ENCODE data around the gene NEK11. TPM values are rescaled to one million over a fixed set of nuclear protein-coding genes. Genes with fewer than 3 reads are reported as not detected.

Gene NEK11
- total RNA-seq, 1 experiment from 2014 or later = 6.3 TPM

DNA sequence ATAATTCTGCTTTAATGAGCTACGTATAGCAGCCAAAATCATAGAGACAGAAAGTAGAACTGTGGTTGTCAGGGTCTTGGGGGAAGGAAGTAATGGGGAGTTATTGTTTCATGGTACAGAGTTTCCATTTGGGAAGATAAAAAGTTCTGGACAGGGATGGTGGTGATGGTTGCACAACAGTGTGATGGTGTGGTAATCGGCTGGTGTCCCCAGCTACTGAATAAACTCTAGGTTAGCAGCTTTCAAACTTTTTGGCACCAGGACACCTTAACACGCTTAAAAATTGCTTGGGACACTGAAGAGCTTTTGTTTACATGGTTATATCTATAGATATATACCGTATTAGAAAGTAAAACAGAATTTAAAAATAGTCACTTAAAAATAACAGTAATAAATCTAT is 166.0 kb downstream of the NEK11 start:
- no peaks in the 10 kb centered on the region for H3K4me1 ChIP-seq (replicated peaks)
- H3K4me3 ChIP-seq = no peak overlapping the region
- H3K27ac ChIP-seq = no peak overlapping the region
- no peaks in the 10 kb centered on the region for H3K9me3 ChIP-seq (replicated peaks)
- DNase-seq (ENCODE audit: low read depth in 1 of 2, low spot score in 2 of 2) = no peak
- H3K27me3 ChIP-seq (replicated peaks) = no peaks in the 10 kb centered on the region
- H3K36me3 ChIP-seq = no peaks in the 10 kb centered on the region

DNA sequence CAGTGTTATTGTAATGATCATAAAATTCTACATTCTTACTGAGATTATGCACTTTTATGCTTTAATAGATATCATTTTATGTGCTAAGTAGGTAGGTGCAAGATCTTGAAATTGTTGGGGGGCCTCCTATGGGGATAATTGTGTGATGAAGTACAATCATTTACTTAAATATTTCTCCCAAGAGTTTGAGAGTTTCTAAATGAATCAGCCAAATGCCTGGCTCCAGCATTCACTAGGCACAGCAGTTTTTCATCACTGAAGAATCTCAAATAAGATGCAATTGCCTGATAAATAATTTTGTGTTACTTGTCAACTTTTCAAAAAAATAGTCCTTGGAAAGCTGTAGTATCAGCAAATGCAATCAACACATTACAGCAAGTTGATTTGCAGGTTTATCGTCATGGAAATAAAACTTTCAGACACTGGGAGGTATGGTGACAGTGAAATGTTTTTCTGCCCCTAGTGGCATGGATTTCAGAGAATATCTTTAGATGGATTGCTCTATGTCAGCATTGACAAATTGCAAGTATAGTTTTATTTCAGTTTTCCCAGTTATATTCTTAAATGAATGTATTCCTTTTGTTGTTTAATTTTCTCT is 167.1 kb downstream of the NEK11 start:
- no peak for DNase-seq (ENCODE audit: low read depth in 1 of 2, low spot score in 2 of 2)
- no peaks in the 10 kb centered on the region for H3K27me3 ChIP-seq (replicated peaks)
- no peaks in the 10 kb centered on the region for H3K9me3 ChIP-seq (replicated peaks)
- H3K4me3 ChIP-seq = no peak overlapping the region
- H3K27ac ChIP-seq = no peak overlapping the region
- no peaks in the 10 kb centered on the region for H3K36me3 ChIP-seq
- H3K4me1 ChIP-seq (replicated peaks) = no peaks in the 10 kb centered on the region

DNA sequence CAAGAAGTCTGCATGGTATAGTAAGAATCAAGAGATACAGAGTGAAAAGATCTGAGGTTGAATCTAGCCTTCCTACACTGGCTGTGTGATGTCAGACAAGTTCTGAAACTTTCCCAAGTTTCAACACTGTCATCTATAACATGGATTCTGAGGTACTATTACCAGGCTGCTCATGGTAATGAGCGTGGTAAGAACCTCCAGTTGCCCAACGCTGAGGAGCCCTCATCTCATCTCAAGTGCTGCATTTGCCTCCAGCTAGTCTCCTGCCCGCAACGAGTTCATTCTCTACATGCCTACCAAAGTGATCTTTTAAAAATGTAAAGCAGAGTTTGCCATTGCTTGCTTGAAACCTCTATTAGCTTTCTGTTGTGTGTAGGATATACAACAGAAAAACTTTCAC is 168.1 kb downstream of the NEK11 start:
- no peaks in the 10 kb centered on the region for H3K9me3 ChIP-seq (replicated peaks)
- H3K4me1 ChIP-seq (replicated peaks) = no peaks in the 10 kb centered on the region
- H3K36me3 ChIP-seq = no peaks in the 10 kb centered on the region
- no peaks in the 10 kb centered on the region for H3K27me3 ChIP-seq (replicated peaks)
- H3K27ac ChIP-seq = no peak overlapping the region
- DNase-seq (ENCODE audit: low read depth in 1 of 2, low spot score in 2 of 2) = no peak
- no peak overlapping the region for H3K4me3 ChIP-seq

DNA sequence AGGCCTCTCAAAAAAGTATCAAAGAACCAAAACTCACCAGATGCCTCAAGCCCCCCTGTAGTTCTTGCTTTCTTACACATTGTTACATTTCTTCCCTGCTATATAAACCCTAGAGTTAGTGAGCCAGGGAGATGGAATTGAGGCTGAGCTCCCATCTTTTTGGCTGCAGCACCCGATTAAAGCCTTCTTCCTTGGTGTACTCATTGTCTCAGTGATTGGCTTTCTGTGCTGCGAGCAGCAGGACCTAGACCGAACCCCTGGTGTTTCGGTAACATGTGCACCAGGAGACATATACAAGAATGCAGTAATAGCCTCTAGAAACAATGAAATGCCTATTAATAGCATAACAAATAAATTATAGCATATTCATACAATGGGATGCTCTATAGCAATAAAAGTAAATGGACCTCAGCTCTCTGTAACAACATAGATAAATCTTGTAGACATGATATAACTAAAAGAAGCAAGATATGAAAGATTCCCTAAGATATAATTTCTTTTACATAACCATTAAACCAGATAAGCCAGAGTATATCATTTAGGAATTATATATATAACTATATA is 174.0 kb downstream of the NEK11 start:
- Histone ChIP-seq H3K36me3 (no peaks in the 10 kb centered on the region), H3K27me3 (replicated peaks) (no peaks in the 10 kb centered on the region), H3K4me1 (replicated peaks) (no peaks in the 10 kb centered on the region), H3K9me3 (replicated peaks) (no peaks in the 10 kb centered on the region), H3K27ac (no peak overlapping the region), H3K4me3 (no peak overlapping the region)
- DNase-seq (ENCODE audit: low read depth in 1 of 2, low spot score in 2 of 2) = no peak

DNA sequence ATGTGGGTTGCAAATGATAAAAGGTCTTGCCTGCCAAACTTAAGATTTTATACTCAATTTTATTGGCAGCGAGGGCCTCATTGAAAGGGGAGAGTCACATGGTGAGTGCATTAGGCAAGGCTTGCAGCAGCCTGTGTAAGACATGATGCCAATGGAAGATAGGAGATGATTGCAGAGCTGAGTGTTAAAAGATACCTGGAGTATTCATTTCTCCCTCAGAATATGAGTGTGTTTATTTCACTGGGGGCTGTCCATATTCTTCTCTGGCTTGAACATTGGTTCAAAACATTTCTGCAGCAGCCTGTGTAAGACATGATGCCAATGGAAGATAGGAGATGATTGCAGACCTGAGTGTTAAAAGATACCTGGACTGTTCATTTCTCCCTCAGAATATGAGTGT is 189.7 kb downstream of the NEK11 start:
- DNase-seq (ENCODE audit: low read depth in 1 of 2, low spot score in 2 of 2) = no peak
- no peaks in the 10 kb centered on the region for H3K36me3 ChIP-seq
- no peaks in the 10 kb centered on the region for H3K9me3 ChIP-seq (replicated peaks)
- peaks cover 24% of the 10 kb centered on the region for H3K4me1 ChIP-seq (replicated peaks)
- peak overlapping the region; percentile 87 for H3K27ac ChIP-seq
- H3K4me3 ChIP-seq = no peak overlapping the region
- H3K27me3 ChIP-seq (replicated peaks) = no peaks in the 10 kb centered on the region

DNA sequence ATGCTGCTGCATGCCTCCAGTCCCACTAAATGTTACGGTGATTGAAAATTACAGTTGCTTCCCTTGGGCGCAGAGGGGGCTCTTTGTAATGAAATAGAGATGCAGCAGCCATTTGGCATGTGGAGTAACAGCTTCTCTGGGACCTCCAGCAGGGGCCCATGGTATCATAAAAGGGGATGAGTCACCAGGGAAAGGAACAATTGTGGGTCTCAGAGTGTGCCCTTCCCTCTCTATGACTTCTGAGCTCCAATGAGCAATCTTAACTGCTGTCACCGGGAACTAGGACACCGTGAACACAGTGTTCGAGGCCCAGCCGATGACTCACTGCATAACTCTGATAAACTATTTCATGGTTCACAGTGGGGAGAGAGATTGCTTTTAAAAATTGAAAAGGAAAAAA is 190.1 kb downstream of the NEK11 start:
- Histone ChIP-seq H3K4me3 (no peak overlapping the region), H3K4me1 (replicated peaks) (peaks cover 24% of the 10 kb centered on the region), H3K36me3 (no peaks in the 10 kb centered on the region), H3K9me3 (replicated peaks) (no peaks in the 10 kb centered on the region), H3K27me3 (replicated peaks) (no peaks in the 10 kb centered on the region), H3K27ac (peak overlapping the region; percentile 87)
- peak; percentile 80 to 82 for DNase-seq (ENCODE audit: low read depth in 1 of 2, low spot score in 2 of 2)

DNA sequence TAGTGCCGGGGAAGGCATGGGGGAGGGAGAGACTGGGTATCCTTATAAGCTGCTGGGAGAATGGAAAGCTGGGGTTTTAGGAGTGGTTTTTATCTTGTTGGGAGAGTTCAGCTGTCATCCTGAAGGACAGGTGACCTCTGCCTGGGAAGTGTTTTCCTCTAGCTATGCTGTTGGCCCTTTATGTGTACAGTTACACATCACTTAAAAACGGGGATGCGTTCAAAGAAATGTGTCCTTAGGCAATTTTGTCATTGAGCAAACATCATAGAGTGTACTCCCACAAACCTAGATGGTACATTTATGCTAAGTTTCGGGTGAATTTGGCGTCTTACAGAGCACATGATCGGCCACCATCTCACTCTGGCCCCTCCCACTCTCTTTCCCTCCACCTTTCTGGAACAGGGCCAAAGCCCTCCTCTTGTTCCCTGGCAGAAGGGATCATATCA is 190.6 kb downstream of the NEK11 start:
- Histone ChIP-seq H3K36me3 (no peaks in the 10 kb centered on the region), H3K9me3 (replicated peaks) (no peaks in the 10 kb centered on the region), H3K27ac (peak overlapping the region; percentile 87), H3K4me1 (replicated peaks) (peaks cover 24% of the 10 kb centered on the region), H3K4me3 (no peak overlapping the region), H3K27me3 (replicated peaks) (no peaks in the 10 kb centered on the region)
- DNase-seq (ENCODE audit: low read depth in 1 of 2, low spot score in 2 of 2) = no peak

DNA sequence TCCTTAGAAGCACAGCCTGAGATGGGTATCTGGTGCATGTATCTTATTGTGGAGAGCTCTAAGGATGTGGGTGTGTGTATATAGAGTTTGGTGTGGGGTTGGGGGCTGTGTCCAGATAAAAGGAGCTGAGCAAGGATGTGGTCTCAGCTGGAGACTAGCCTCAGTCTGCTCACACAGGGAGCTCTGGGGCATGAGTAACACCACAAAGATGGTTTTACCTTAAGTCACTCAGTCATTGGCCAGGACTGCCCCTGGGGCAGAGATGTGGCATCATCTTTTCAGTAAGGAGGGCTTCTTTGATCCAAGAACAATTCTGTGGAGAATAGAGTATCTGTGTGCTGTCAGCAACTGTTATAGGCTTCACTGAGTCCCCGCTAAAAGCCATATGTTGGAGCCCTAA is 191.5 kb downstream of the NEK11 start:
- Histone ChIP-seq H3K4me1 (replicated peaks) (peaks cover 24% of the 10 kb centered on the region), H3K27ac (peak overlapping the region; percentile 87; the same call in 1 of the 2 replicates), H3K4me3 (no peak overlapping the region), H3K27me3 (replicated peaks) (no peaks in the 10 kb centered on the region), H3K9me3 (replicated peaks) (no peaks in the 10 kb centered on the region), H3K36me3 (no peaks in the 10 kb centered on the region)
- no peak for DNase-seq (ENCODE audit: low read depth in 1 of 2, low spot score in 2 of 2)

DNA sequence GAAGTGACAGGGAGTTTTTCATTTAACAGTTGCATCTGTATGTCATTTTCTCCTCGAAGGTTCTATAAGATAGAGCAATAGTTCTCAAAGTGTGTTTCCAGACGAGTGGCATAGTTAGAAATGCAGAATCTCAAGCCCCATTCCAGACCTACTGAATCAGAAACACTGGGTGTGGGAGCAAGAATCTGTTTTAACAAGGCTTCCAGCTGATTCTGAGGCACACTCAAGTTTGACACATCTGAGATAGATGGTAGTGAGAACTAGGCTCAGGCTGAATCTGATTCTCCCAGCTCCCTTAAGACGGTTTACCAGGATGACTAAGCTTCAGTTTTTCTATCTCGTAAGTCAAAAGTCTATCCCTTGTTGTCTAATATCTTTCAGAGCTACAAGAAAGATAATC is 195.1 kb downstream of the NEK11 start:
- H3K27ac ChIP-seq = no peak overlapping the region
- H3K9me3 ChIP-seq (replicated peaks) = no peaks in the 10 kb centered on the region
- H3K36me3 ChIP-seq = no peaks in the 10 kb centered on the region
- H3K27me3 ChIP-seq (replicated peaks) = no peaks in the 10 kb centered on the region
- peaks cover 17% of the 10 kb centered on the region for H3K4me1 ChIP-seq (replicated peaks)
- H3K4me3 ChIP-seq = no peak overlapping the region
- DNase-seq (ENCODE audit: low read depth in 1 of 2, low spot score in 2 of 2) = no peak

DNA sequence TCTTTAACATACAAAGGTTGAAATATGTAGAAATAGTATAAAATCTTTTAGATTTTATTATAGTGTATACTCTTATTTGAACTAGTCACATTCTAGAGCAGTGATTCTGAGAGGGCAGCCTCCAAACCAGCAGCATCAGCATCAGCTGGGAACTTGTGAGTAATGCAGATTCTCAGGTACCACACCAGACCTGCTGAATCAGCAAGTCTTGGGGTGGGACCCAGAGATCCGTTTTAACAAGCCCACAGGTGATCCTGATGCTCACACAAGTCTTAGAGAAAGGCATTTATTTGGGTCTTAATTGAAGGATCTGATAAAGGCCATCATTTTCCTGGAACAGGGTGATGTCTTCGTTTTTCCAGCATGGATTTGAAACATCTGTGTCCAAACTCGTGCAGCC is 195.9 kb downstream of the NEK11 start:
- no peaks in the 10 kb centered on the region for H3K36me3 ChIP-seq
- no peak for DNase-seq (ENCODE audit: low read depth in 1 of 2, low spot score in 2 of 2)
- H3K4me1 ChIP-seq (replicated peaks) = peaks cover 9% of the 10 kb centered on the region
- no peak overlapping the region for H3K4me3 ChIP-seq
- H3K27ac ChIP-seq = no peak overlapping the region
- H3K9me3 ChIP-seq (replicated peaks) = no peaks in the 10 kb centered on the region
- no peaks in the 10 kb centered on the region for H3K27me3 ChIP-seq (replicated peaks)

DNA sequence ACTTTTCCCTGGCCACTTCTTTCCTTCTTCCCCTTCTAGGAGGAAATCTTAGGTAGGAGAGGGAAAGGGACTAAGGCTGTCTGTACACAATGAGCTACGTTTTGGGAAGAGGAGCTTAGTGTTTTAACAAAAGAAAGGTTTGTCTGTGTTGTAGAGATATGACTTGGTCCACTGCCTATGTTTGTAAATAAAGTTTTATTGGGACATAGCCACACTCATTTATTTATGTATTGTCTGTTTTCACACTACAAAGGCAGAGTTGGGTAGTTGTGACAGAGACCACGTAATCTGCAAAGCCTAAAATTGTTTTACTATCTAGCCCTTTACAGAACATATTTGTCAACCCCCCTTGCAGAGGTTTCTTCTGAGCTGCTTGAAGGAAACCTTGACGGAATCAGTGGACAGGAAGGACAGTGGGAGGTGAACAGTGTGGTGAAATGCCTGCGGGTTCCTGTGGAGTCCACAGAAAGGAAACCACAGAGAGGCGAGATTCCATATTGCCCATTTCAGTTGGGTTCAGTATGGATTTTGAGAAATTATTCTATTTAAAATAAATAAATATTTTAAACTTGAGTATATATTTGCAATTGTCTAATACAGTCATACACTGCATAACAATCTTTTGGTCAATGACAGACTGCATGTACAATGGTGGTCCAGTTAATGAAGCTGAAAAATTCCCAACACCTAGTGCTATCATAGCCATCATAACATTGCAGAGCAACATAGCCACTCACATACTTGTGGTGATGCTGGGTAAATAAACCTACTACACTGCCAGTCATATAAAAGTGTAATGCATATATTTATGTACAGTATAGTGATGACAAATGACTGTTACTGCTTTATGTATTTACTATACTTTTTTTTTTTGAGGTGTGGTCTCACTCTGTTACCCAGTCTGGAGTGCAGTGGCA is 197.0 kb downstream of the NEK11 start:
- H3K27me3 ChIP-seq (replicated peaks) = no peaks in the 10 kb centered on the region
- H3K9me3 ChIP-seq (replicated peaks) = no peaks in the 10 kb centered on the region
- H3K4me1 ChIP-seq (replicated peaks) = no peaks in the 10 kb centered on the region
- H3K36me3 ChIP-seq = no peaks in the 10 kb centered on the region
- no peak for DNase-seq (ENCODE audit: low read depth in 1 of 2, low spot score in 2 of 2)
- no peak overlapping the region for H3K4me3 ChIP-seq
- H3K27ac ChIP-seq = no peak overlapping the region

DNA sequence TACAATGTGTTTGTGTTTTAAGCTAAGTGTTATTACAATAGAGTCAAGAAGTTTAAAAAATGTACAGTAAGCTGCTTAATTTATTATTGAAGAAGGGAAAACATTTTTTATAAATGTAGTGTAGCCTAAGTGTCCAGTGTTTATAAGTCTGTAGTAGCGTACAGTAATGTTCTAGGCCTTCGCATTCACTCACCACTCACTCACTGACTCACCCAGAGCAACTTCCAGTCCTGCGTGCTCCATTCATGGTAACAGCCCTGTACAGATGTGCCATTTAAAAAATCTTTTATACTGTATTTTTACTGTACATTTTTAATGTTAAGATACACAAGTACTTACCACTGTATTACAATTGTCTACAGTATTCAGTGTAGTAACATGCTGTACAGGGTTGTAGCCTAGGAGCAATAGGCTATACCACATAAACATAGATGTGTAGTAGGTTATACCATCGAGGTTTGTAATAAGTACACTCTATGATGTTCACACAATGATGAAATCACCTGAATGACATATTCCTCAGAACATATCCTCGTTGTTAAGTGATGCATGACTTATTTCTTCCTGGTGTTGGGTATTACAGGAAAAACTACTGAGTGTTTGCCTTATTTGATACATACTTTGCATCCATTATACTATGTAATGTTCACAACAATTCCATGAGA is 198.3 kb downstream of the NEK11 start:
- no peak overlapping the region for H3K4me3 ChIP-seq
- H3K4me1 ChIP-seq (replicated peaks) = no peaks in the 10 kb centered on the region
- no peaks in the 10 kb centered on the region for H3K36me3 ChIP-seq
- H3K27me3 ChIP-seq (replicated peaks) = no peaks in the 10 kb centered on the region
- 0 out of 2 replicates have a peak overlapping the region, but pooled peaks have one; percentile 21 for H3K27ac ChIP-seq
- H3K9me3 ChIP-seq (replicated peaks) = no peaks in the 10 kb centered on the region
- no peak for DNase-seq (ENCODE audit: low read depth in 1 of 2, low spot score in 2 of 2)

DNA sequence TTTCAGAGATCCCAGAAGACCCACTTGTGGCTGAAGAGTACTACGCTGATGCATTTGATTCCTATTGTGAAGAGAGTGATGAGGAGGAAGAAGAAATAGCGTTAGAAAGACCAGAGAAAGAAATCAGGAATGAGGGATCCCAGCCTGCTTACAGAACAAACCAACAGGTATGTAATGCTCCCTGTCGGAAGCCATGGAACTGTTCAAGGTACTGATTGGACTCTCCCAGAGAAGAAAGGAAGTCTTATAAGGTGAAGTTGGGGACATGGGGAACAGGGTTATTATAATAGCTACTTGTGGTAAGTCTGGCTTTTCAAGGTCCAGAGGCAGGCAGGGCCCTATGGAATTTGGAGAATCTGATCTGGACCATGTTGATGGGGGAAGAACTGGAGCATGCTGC is 201.8 kb downstream of the NEK11 start:
- no peak for DNase-seq (ENCODE audit: low read depth in 1 of 2, low spot score in 2 of 2)

More for the DNA sequence above, 201.8 kb downstream of the NEK11 start:
- Histone ChIP-seq H3K4me1 (replicated peaks) (no peaks in the 10 kb centered on the region), H3K27ac (no peak overlapping the region), H3K9me3 (replicated peaks) (no peaks in the 10 kb centered on the region), H3K4me3 (no peak overlapping the region), H3K27me3 (replicated peaks) (no peaks in the 10 kb centered on the region), H3K36me3 (no peaks in the 10 kb centered on the region)
